Measurements from ENCODE around the gene MAP9. TPM values are rescaled to one million over a fixed set of nuclear protein-coding genes. Genes with fewer than 3 reads are reported as not detected.

MAP9 gene
- total and polyA plus RNA-seq, 10 of the 15 experiments (the other 5 are each of a cell fraction or from before 2014, with no cell fraction given), result 1.2 to 7.0 (median 4.3) TPM

- no peak for TF ChIP-seq MYB (IDR thresholded peaks at IDR 0.05; ENCODE audit: borderline replicate concordance, low read depth, low read length)
- TF ChIP-seq, protein P1, sequence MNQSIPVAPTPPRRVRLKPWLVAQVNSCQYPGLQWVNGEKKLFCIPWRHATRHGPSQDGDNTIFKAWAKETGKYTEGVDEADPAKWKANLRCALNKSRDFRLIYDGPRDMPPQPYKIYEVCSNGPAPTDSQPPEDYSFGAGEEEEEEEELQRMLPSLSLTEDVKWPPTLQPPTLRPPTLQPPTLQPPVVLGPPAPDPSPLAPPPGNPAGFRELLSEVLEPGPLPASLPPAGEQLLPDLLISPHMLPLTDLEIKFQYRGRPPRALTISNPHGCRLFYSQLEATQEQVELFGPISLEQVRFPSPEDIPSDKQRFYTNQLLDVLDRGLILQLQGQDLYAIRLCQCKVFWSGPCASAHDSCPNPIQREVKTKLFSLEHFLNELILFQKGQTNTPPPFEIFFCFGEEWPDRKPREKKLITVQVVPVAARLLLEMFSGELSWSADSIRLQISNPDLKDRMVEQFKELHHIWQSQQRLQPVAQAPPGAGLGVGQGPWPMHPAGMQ (IDR thresholded peaks at IDR 0.05; ENCODE audit: borderline replicate concordance), result no peak
- TF ChIP-seq ZNF687 (IDR thresholded peaks at IDR 0.05), result no peak
- no peak for TF ChIP-seq IKZF2 (IDR thresholded peaks at IDR 0.05)
These were observed 24.1 kb upstream of the MAP9 start (continued) for GRCh38 chr4:155400893-155401292.

DNA sequence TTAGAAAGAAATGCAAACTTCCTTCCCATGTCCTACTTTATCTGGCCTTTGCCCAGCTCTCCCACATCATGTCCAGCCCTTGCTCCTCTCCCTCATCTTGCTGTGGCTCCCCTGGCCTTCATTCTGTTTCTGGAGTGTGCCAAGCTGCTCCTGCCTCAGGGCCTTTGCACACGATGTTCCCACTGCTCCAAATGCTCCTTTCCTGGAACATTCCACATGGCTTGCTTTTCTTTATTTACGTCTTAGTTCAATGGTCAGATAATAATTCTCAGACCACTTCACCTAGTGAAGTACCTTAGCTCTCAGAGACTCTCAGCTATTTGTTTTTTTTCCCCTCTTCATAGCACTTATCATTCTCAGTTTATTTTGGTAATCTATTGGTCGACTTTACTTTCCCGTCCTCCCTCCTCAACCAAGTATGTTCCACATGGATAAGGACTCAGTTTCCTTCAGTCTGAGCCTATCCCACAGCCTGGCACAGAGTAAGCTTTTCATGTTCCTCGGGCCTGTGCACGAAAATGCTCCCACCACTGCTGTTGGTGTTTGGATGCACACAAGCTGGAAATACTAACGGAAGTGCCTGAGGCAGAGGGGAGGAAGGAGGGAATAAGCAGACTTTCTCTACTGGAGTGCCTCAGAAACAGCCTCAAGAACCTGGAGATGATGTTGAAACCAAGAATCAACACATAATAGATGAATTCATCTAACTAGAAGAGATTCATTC, 23.4 kb upstream of the MAP9 start:
- ATAC-seq (no peak), DNase-seq (ENCODE audit: low read depth, low spot score) (no peak), FAIRE-seq (no peak)
- Histone ChIP-seq H3K9ac (ENCODE audit: control insufficient read depth, insufficient read depth, low read length) (no peak overlapping the region), H3K4me2 (ENCODE audit: control insufficient read depth, insufficient read depth) (no peak overlapping the region), H3K79me2 (ENCODE audit: control insufficient read depth, insufficient read depth, low read length) (no peaks in the 10 kb centered on the region), H4K20me1 (ENCODE audit: control insufficient read depth, insufficient read depth) (no peaks in the 10 kb centered on the region), H3K27me3 (replicated peaks in 1 of 2; ENCODE audit: control insufficient read depth in 2 of 2, insufficient read depth in 2 of 2, low read length in 1 of 2) (no peaks in the 10 kb centered on the region), H2AFZ (ENCODE audit: control insufficient read depth, low read depth, low read length) (no peak overlapping the region), H3K4me1 (ENCODE audit: control insufficient read depth, insufficient read depth, low read length) (no peaks in the 10 kb centered on the region), H3K9me3 (replicated peaks; ENCODE audit: control insufficient read depth, insufficient read depth, low read length) (no peaks in the 10 kb centered on the region), H3K4me3 (no peak overlapping the region), H3K36me3 (ENCODE audit: control insufficient read depth in 2 of 2, insufficient read depth in 2 of 2, low read length in 1 of 2) (no peaks in the 10 kb centered on the region), H3K27ac (ENCODE audit: control insufficient read depth, insufficient read depth) (no peak overlapping the region)
- BruUV-seq (replicated peaks), result no TSS peak
- in situ Hi-C loops (cut with MboI), result no loop called here
- CTCF ChIA-PET, result no interaction called here
- SMC1A ChIA-PET (ENCODE audit: uncharacterized antibody, unreplicated experiment), result interaction anchor here (1.4 kb wide), 1 partner anchor 9 kb away, joined by 3 read pairs; no protein-coding TSS in a partner anchor
- POLR2A ChIA-PET, result no interaction called here
- WGBS (ENCODE audit: insufficient coverage, insufficient replicate concordance, low lambda C conversion rate, missing lambda C conversion rate), result 10% methylated on average over 7 of the region's 7 CpGs
- RAD21 ChIA-PET (ENCODE audit: unreplicated experiment), result no interaction called here
- intact Hi-C loops (cut with micrococcal nuclease; ENCODE audit: unreplicated experiment), result no loop called here
- TF ChIP-seq LARP7 (IDR thresholded peaks at IDR 0.05) (no peak), HDAC6 (IDR thresholded peaks at IDR 0.05; ENCODE audit: unreplicated experiment) (no peak), SMC3 (IDR thresholded peaks at IDR 0.05; ENCODE audit: borderline replicate concordance, low read length) (no peak), NRF1 (conservative IDR thresholded peaks at IDR 0.05; ENCODE audit: low read depth, low read length) (no peak), ATF2 (IDR thresholded peaks at IDR 0.05; ENCODE audit: low read length) (no peak)
- TF ChIP-seq, protein P2, sequence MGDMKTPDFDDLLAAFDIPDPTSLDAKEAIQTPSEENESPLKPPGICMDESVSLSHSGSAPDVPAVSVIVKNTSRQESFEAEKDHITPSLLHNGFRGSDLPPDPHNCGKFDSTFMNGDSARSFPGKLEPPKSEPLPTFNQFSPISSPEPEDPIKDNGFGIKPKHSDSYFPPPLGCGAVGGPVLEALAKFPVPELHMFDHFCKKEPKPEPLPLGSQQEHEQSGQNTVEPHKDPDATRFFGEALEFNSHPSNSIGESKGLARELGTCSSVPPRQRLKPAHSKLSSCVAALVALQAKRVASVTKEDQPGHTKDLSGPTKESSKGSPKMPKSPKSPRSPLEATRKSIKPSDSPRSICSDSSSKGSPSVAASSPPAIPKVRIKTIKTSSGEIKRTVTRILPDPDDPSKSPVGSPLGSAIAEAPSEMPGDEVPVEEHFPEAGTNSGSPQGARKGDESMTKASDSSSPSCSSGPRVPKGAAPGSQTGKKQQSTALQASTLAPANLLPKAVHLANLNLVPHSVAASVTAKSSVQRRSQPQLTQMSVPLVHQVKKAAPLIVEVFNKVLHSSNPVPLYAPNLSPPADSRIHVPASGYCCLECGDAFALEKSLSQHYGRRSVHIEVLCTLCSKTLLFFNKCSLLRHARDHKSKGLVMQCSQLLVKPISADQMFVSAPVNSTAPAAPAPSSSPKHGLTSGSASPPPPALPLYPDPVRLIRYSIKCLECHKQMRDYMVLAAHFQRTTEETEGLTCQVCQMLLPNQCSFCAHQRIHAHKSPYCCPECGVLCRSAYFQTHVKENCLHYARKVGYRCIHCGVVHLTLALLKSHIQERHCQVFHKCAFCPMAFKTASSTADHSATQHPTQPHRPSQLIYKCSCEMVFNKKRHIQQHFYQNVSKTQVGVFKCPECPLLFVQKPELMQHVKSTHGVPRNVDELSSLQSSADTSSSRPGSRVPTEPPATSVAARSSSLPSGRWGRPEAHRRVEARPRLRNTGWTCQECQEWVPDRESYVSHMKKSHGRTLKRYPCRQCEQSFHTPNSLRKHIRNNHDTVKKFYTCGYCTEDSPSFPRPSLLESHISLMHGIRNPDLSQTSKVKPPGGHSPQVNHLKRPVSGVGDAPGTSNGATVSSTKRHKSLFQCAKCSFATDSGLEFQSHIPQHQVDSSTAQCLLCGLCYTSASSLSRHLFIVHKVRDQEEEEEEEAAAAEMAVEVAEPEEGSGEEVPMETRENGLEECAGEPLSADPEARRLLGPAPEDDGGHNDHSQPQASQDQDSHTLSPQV (IDR thresholded peaks at IDR 0.05), result no peak

Data from GM12878 (cell line).